GM18508 (cell line): ENCODE measurements around the gene S100A14.

Source experiments
- ATAC-seq: cut with Tn5 transposase; IDR thresholded peaks from one replicate; pipeline ENCODE4 v1.9.1; 2021; ENCODE audit warnings: moderate number of reproducible peaks; ENCODE audit not compliant: insufficient read depth, unreplicated experiment

The S100A14 gene

GRCh38 chr1:153619171-153619570 is 3.0 kb upstream of the S100A14 start:
- ATAC-seq: no peak

DNA sequence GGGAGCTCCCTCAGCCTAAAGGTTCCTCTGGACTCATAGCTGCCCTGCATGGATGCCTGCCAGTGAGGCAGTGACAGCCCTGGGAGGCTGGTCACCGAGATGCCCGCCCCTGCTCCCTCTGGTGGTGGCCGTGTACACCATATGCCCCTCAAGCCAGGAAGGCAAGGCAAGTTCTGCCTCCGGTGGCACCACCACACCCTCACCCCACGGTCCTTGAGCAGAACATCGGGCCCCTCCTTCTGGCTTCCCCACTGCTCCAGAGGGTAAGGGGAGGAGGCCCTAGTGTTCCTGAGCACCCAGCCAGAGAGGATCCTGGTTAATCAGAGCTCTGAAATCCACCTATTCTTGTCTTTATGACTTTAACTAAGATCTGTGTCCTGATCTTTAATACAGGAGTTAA is 1.5 kb upstream of the S100A14 start:
- ATAC-seq: no peak

DNA sequence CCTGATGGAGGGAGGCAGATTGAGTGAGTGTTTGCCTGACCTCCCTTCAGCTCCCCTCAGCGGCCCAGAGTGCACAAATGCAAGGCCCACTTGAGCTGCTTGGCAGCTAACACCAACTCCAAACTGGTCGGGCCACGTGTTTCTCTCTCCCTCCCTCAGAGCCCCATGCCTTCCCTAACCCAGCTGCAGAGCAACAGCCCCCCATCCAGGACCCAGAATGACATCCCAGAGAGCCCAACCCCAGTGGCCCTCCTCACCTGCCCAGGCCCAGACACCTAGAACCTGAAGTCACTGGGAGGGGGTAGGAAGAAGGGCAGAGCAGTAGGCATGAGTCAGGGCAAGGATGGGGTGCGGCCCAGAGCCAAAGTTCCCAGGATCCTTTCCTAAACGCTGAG is 789 bp upstream of the S100A14 start:
- no peak for ATAC-seq

- ATAC-seq: no peak
These were observed 719 bp downstream of the S100A14 start for GRCh38 chr1:153615406-153615805.

GRCh38 chr1:153614906-153615305 is 1.2 kb downstream of the S100A14 start:
- no peak for ATAC-seq

GRCh38 chr1:153614189-153614900 is 1.8 kb downstream of the S100A14 start:
- ATAC-seq: no peak

DNA sequence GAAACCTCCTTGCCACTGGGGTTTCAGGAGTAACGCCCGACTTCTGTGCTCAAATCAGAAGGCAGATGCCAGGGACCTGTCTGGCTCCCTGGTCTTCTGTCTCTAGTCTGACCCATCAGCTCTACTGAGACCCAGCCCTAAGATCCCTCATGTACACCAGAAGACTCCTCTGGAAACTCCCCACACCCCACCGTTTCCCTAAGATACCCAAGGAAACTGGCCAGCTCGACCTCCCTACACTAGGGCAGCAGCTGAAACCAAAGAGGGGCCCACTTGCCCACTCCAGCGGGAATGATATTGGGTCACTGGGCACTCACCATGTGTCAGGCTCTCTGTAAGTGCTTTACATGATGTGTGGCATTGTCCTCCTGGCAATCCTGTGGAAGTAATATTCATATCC is 2.7 kb downstream of the S100A14 start:
- ATAC-seq: no peak

DNA sequence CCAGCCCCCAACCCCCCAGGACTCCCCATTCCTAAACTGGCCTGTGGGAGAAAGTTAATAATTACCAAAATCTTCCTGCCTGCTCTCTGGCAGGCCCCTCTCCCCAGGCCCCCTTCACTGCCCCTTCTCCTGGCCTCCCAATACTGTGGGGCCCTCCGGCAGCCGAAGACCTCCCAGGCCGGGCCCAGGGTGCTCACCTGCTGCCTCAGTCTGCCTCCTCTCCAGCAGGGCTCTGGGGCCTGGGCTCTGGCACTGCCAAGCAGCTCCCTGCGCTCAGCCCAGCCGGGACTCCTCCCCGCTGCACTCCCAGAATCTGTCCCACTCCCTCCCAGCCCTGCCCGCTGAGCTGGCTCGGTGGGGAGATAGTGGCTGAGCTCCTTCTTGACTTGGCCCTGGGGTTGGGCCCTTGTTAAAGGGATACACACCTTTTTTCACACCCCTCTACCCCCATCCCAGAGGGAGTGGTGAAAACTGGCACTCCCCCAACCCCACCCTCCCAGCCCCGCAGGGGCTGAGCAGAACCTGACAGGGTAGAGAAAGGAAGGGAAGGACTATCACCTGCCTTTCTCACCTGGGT is 3.3 kb downstream of the S100A14 start, which contains the start of gene S100A16:
S100A16 (minus strand) TSS at position 383 of the 577 bp plus-strand sequence. CDS start 4,986 bp downstream, outside the sequence.
- ATAC-seq: no peak

DNA sequence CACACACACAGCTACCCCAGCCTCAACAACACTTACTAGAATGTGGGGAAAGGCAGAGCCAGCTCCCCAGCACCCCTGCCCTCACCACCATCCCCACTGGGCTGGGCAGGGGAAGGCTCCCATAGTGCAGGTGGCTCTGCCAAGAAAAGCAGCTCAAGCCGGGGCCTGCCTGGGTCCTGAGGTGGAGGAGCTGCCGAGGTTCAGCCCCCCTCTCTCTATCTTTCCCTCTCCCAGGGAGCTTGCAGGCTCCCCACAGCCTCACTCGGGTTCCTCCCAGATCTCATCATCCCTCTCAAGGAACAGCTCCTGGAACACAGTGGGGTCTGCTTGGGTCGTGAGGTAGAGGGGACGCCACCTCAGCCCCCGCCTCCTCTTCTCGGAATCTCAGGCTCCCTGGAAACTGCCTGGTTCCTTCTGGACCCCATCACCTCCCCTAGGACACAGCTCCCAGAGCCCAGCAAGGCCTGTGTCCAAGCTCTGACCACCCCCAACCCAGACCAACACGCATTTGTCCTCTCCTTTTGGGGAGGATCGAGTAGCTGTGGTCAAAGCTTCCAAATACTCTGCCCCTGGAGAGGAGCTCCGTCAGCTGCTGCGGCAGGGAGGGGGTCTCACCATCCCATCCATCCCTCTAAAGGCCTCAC is 3.9 kb downstream of the S100A14 start:
- no peak for ATAC-seq

- no peak for ATAC-seq
These were observed 4.8 kb downstream of the S100A14 start for GRCh38 chr1:153611356-153611755.

GRCh38 chr1:153610811-153611301 is 5.3 kb downstream of the S100A14 start:
- ATAC-seq: no peak

DNA sequence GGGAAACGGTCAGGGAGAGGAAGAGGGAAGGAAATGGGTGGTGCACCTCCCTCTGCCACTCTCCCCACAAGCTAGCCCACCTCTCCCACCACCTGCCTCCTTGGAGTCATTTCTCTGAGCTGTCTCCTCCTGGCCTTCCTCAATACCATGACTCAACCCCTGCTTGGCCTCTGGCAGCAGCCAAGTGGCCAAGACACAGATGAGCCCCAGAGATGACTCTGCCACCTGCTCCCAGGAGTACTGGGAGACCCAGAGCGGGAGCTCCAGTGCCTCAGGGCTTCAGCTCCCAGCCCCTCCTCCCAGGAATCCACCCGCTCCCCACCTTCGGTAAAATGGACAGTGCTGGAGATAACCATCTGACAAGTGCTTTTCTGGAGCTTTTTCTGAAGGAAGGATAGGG is 5.8 kb downstream of the S100A14 start:
- no peak for ATAC-seq

- ATAC-seq: no peak
These were observed 6.6 kb downstream of the S100A14 start for GRCh38 chr1:153609585-153609907.

DNA sequence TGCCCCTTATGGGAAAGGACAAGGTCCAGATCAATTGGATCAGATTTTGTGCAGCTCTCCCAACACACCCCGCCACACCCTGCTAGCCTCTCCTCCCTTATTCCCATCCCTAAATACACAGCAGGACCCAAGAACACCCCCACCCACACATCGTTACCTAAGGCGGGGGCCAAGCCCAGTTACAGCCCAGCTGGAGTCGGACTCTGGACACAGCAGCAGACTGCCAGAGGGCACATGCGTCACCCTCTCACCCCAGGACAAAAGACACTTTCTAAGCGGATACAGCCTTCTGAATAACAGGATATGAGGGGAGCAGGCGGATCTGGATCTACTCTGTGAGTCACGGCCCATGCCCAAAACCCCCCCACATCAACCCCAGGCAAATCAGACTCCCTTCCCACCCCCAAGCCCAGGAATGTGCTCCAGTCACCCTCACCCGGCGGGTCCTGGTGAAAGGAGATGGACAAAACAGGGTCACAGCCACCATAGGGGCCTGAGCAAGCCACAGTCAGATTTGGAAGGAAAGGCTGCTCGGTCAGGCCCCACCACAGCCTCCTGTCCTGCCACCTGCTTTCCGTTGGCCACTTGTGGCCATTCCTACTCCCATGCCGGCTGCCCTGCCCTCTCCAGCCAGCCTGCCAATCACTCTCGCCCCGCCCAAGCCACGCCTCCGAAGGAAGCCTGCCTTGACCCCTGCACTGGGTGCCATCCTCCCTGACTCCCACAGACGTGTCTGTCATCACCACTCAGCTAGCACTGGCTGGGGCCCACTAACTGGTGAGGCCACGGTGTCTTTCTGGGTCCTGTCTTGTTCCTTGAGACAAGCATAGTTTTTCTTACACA is 7.2 kb downstream of the S100A14 start:
- no peak for ATAC-seq

GRCh38 chr1:153608089-153608682 is 7.9 kb downstream of the S100A14 start:
- no peak for ATAC-seq

DNA sequence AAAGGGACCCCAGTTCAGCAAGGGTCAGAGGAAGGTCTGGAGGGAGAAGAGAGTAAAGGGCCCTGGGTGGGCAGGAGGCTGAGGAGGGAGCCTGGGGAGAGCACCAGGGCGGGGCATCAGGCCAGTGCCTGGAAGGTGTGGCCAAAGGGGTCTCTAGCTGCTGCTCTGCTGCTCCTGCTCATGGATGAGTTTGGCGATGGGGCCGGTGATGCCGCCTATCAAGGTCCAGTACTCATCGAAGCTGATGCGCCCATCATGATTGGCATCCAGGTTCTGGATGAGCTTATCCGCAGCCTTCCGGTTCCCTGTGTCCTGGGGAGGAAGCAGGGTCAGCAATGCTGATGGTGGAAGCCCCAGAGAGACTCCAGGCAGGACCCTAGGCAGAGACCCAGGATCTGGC is 8.7 kb downstream of the S100A14 start:
- no peak for ATAC-seq

DNA sequence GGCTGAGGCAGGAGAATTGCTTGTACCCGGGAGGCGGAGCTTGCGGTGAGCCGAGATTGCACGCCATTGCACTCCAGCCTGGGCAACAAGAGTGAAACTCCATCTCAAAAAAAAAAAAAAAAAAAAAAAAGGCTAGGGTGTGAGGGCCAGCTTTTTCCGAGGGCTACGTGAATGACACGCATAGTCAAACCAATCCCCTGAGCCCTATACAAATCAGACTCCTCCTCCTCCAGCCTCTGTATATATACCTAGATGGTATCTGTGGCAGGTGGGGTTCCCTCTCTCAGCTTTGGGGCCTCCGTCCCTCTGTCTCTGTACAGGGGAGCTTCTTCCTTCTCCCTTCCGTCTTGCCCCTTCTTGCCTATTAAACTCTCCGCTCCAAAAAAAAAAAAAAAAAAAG is 9.9 kb downstream of the S100A14 start:
- ATAC-seq: no peak

DNA sequence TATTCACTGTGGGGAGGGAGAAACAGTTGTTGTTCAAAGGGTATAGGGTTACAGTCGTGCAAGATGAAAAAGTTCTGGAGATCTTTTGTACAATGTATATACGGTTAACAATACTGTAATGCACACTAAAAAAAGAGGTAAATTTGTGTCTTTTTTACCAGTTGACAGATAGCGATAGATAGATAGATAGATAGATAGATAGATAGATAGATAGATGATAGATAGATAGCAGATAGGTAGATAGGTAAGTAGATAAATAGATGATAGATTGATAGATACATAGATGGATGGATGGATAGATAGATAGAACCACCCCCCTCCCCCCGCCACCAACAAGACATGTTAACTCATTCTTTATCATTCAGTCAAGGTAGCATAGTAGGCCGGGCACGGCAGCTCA is 13.4 kb downstream of the S100A14 start:
- ATAC-seq: no peak

DNA sequence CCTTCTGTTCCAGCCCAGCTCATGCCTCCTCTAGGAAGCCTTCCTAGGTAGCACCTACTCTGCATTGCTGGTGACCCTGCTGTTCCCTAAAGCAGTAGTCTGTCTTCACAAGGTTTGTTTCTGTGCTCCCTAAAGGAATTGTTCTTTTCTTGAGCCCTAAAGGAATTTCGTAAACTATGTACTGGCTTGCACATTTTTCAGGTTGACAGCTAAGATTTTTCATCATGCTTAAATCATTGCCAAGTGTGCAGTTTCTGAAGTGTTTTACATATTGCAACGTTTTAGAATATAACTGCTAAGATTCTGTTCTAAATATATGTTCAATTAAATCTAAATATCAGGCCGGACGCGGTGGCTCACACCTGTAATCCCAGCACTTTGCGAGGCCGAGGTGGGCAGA is 16.3 kb downstream of the S100A14 start:
- ATAC-seq: no peak
